ENCODE data around the gene HAAO.

HAAO gene

GRCh38 chr2:42783511-42783910 lies 8.9 kb downstream of the HAAO start:
- Histone ChIP-seq H3K4me2 (ENCODE audit: low read length) (no peak overlapping the region), H3K9me2 (replicated peaks; ENCODE audit: control insufficient read depth, low read length) (no peaks in the 10 kb centered on the region), H3F3A (ENCODE audit: control insufficient read depth, insufficient read depth) (no peaks in the 10 kb centered on the region), H3K27ac (ENCODE audit: low read depth, low read length) (no peak overlapping the region), H3K36me3 (ENCODE audit: control insufficient read depth, low read length) (no peaks in the 10 kb centered on the region), H3K4me1 (ENCODE audit: control insufficient read depth, low read length) (no peaks in the 10 kb centered on the region), H4K20me1 (ENCODE audit: control insufficient read depth, insufficient read depth, low read depth, low read length) (no peaks in the 10 kb centered on the region), H3K4me3 (ENCODE audit: low read length) (no peak overlapping the region), H3K27me3 (ENCODE audit: control insufficient read depth, low read length) (no peaks in the 10 kb centered on the region), H3K79me2 (ENCODE audit: control insufficient read depth, low read length) (no peaks in the 10 kb centered on the region), H3K9me3 (ENCODE audit: control insufficient read depth, insufficient read depth, low read length) (peaks cover 3% of the 10 kb centered on the region)
- no peak for TF ChIP-seq CTCF (IDR thresholded peaks at IDR 0.05; ENCODE audit: low read depth, low read length, poor library complexity, severe bottlenecking)
- TF ChIP-seq EZH2phosphoT487 (IDR thresholded peaks at IDR 0.05; ENCODE audit: borderline replicate concordance, low read length): no peak

DNA sequence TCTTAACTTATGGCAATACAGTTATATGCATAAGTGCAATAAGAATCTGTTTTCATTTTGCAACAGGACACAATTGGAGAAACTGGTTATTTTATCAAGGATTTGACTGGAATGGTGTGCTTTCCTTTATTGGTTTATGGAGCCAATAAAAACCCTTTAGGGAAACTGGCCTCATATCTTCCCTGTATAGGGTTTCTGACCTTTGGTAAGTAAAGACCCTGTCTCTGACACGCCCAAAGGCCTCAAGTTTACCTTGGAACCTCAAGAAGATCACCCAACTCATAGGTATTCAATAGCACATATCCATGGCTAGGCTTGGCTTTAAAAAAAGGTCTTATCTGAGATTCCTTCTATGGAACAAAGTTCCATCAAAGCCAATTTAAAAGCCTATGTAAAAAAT lies 11.2 kb downstream of the HAAO start:
- Histone ChIP-seq H3K4me1 (ENCODE audit: control insufficient read depth, low read length) (peaks cover 2% of the 10 kb centered on the region), H3K4me3 (ENCODE audit: low read length) (no peak overlapping the region), H3K27ac (ENCODE audit: low read depth, low read length) (no peak overlapping the region), H3K9me3 (ENCODE audit: control insufficient read depth, insufficient read depth, low read length) (peaks cover 8% of the 10 kb centered on the region), H4K20me1 (ENCODE audit: control insufficient read depth, insufficient read depth, low read depth, low read length) (no peaks in the 10 kb centered on the region), H3K79me2 (ENCODE audit: control insufficient read depth, low read length) (no peaks in the 10 kb centered on the region), H3K36me3 (ENCODE audit: control insufficient read depth, low read length) (no peaks in the 10 kb centered on the region), H3K9me2 (replicated peaks; ENCODE audit: control insufficient read depth, low read length) (no peaks in the 10 kb centered on the region), H3K4me2 (ENCODE audit: low read length) (no peak overlapping the region), H3K27me3 (ENCODE audit: control insufficient read depth, low read length) (no peaks in the 10 kb centered on the region), H3F3A (ENCODE audit: control insufficient read depth, insufficient read depth) (no peaks in the 10 kb centered on the region)
- TF ChIP-seq CTCF (IDR thresholded peaks at IDR 0.05; ENCODE audit: low read depth, low read length, poor library complexity, severe bottlenecking): no peak
- no peak for TF ChIP-seq EZH2phosphoT487 (IDR thresholded peaks at IDR 0.05; ENCODE audit: borderline replicate concordance, low read length)

GRCh38 chr2:42777883-42778805 lies 14.2 kb downstream of the HAAO start:
- TF ChIP-seq EZH2phosphoT487 (IDR thresholded peaks at IDR 0.05; ENCODE audit: borderline replicate concordance, low read length) (no peak), CTCF (IDR thresholded peaks at IDR 0.05; ENCODE audit: low read depth, low read length, poor library complexity, severe bottlenecking) (no peak)
- H4K20me1 ChIP-seq (ENCODE audit: control insufficient read depth, insufficient read depth, low read depth, low read length): no peaks in the 10 kb centered on the region
- H3K79me2 ChIP-seq (ENCODE audit: control insufficient read depth, low read length): no peaks in the 10 kb centered on the region
- H3K27ac ChIP-seq (ENCODE audit: low read depth, low read length): no peak overlapping the region
- no peak overlapping the region for H3K4me3 ChIP-seq (ENCODE audit: low read length)
- no peaks in the 10 kb centered on the region for H3K36me3 ChIP-seq (ENCODE audit: control insufficient read depth, low read length)
- no peaks in the 10 kb centered on the region for H3K27me3 ChIP-seq (ENCODE audit: control insufficient read depth, low read length)
- peaks cover 8% of the 10 kb centered on the region for H3K9me3 ChIP-seq (ENCODE audit: control insufficient read depth, insufficient read depth, low read length)
- H3K4me2 ChIP-seq (ENCODE audit: low read length): no peak overlapping the region
- H3F3A ChIP-seq (ENCODE audit: control insufficient read depth, insufficient read depth): 0 out of 2 replicates have a peak, but pooled peaks cover 4% of the 10 kb centered on the region
- peaks cover 14% of the 10 kb centered on the region for H3K4me1 ChIP-seq (ENCODE audit: control insufficient read depth, low read length)
- no peaks in the 10 kb centered on the region for H3K9me2 ChIP-seq (replicated peaks; ENCODE audit: control insufficient read depth, low read length)
